HuH-7.5 (cell line): ENCODE data around the gene OR10A7.
"Not testable (repeated sequence)": the region's sequence is repeated elsewhere in the genome, so short reads cannot be mapped to it uniquely, and the experiment has no call there.

Source experiments
- DNase-seq: peaks from one replicate; pipeline ENCODE4 v3.0.0; 2011; ENCODE audit warnings: low spot score

OR10A7 gene, protein sequence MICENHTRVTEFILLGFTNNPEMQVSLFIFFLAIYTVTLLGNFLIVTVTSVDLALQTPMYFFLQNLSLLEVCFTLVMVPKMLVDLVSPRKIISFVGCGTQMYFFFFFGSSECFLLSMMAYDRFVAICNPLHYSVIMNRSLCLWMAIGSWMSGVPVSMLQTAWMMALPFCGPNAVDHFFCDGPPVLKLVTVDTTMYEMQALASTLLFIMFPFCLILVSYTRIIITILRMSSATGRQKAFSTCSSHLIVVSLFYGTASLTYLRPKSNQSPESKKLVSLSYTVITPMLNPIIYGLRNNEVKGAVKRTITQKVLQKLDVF

GRCh38 chr12:55220725-55221124 lies at the start of gene OR10A7:
Gene OR10A7 (plus strand): TSS chr12:55221025. CDS start chr12:55221025, 0 bp downstream.
- no peak for DNase-seq

DNA sequence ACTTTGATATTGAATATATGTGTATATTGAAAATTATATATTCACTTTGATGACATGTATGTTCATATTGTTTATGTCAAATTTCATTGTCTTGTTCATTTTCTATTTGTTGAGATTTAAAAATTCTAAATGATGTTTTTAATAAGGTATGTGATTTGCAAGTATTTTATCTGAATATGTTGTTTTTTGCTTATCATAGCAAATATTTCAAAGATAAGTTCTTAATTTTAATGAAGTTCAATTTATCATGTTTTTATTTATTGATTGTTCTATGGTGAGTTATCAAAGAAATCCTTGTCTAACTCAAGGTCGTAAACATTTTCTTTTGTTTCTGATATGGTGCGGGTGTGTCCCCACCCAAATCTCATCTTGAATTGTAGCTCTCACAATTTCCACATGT lies 49.4 kb upstream of the OR10A7 start:
- DNase-seq = no peak

GRCh38 chr12:55171846-55172245 lies 49.0 kb upstream of the OR10A7 start:
- DNase-seq = not testable (repeated sequence)

GRCh38 chr12:55172686-55173085 lies 48.1 kb upstream of the OR10A7 start:
- DNase-seq = no peak

DNA sequence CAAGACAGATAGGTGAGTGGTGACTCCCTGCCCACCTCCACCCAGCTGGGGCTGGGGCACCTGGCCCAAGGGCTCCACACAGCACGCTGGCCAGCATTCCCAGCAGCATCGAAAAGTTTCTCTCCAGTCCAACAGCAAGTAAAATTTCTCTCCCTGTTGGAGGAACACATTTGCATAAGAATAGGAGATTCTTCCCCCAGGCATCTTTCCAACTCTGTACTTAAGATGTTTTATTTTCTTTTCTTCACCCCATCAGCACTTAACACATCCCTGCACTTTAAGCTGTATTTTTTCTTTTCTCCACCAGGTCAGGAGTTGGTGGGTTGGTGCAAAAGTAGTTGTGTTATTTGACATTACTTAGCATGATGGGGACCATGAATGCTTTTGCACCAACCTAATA lies 47.4 kb upstream of the OR10A7 start:
- DNase-seq = no peak

GRCh38 chr12:55188573-55188972 lies 32.3 kb upstream of the OR10A7 start:
- no peak for DNase-seq

- DNase-seq = peak; percentile 22
These were observed 31.8 kb upstream of the OR10A7 start for GRCh38 chr12:55188974-55189556.

DNA sequence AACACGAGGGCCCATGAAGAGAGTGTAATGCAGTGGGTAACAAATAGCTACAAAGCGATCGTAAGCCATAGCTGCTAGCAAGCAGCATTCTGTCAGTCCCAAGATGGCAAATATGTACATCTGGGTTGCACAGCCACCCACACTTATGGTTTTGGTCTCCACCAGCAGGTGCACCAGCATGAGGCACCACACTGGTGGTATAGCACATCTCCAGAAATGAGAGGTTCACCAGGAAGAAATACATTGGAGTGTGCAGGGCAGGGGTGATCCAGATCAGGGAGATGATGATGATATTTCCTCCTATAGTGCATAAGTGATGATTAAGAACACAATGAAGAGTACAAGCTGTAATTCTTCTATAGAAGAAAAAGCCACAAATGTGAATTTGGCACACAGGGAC lies 26.4 kb upstream of the OR10A7 start:
- DNase-seq = no peak

- no peak for DNase-seq
These were observed 5.7 kb downstream of the OR10A7 start for GRCh38 chr12:55226523-55226922.

DNA sequence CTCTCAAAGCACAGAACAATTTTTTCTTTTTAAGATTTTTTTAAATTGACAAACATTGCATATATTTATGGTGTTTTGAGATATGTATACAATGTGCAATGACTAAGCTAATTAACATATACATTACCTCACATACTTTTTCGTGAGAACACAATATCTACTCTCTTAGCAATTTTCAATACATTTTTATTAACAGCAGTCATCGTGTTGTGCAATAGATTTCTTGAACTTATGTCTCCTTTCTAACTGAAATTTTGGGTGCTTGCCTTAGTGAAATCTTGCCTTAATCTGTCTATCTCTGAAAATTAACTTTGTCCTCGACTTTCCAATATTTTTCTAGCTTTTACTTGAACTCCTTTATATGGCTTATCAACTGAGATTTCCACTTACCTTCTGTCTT lies 6.8 kb downstream of the OR10A7 start:
- no peak for DNase-seq

DNA sequence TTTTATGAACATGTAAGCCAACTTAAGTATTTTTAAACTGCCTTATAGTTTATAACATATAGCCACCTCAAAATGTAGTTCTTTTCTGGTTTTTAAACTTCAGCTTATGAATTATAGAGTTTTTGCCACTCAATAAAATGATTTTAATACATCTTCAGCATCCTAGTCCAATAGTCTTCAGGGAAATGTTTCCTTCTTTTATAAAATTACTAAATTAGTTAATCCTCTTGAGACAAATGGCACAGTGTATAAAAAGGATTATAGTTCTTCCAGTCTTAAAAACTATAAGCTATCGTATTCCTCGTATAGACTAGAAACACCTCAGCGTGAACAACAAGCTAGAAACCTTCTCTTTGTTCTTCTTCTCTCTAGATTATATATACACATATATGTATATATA lies 23.5 kb downstream of the OR10A7 start, which contains the start of gene OR6C74:
TSS of gene OR6C74 (plus strand) at position 301 of the 400 bp plus-strand sequence. CDS start 2,679 bp downstream, outside the sequence.
- DNase-seq = no peak

GRCh38 chr12:55246159-55246558 lies 25.3 kb downstream of the OR10A7 start:
- no peak for DNase-seq

GRCh38 chr12:55250944-55251343 lies 30.1 kb downstream of the OR10A7 start:
- peak; percentile 6 for DNase-seq

- DNase-seq = no peak
These were observed 32.5 kb downstream of the OR10A7 start for GRCh38 chr12:55253281-55253680.

DNA sequence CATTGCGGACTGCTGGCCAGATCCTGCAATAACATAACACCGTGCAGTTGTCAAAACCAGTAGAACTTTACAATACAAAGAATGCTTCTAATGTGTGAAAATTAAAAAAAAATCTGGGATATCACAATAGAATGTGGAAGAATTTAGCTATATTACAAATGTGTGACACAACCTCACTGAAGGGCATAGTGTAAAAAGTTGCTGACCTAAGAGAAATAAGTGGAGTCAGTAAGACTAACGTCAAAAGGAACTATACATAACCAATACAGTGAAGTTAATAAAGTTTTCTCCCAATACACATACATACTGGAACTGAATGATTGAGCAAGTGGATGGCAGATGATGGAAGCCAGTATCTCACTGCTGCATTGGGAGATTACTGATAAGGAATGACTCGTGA lies 36.0 kb downstream of the OR10A7 start:
- DNase-seq = no peak

DNA sequence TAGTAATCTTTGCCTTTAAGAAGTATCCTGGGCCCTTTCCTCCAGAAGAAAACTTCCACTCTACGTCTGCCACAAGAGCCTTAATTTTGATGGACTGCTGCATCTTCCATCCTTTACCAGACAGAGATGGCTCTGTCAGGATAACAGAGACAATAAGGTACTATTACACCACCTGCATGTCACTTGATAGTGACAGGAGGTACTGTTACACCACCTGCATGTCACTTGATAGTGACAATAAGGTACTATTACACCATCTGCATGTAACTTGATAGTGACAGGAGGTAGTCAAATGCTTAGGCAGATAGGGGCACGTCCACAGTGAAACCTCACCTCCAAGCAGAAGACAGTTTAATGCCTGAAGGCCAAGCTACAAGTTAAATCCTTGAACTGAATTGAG lies 37.5 kb downstream of the OR10A7 start:
- DNase-seq = no peak
